MM.1S (cell line): ENCODE data around the gene TUT1.

ENCODE experiments used
- CTCF ChIP-seq: fragments of 300-600 bp; sonication (generic); IDR thresholded peaks from 2 replicates; pipeline ENCODE4 v1.5.1; 2016; ENCODE audit warnings: antibody characterized with exemption, low read length, mixed read lengths
- EZH2 ChIP-seq: fragments of 300-600 bp; sonication (generic); optimal IDR thresholded peaks from 2 replicates; pipeline ENCODE3; 2017; ENCODE audit warnings: low read depth, mild to moderate bottlenecking, antibody characterized with exemption, low read length, mixed read lengths
- EZH2phosphoT487 ChIP-seq: fragments of 300-600 bp; sonication (generic); IDR thresholded peaks from 2 replicates; pipeline ENCODE4 v1.6.1; 2018; ENCODE audit warnings: antibody characterized with exemption, low read length

GRCh38 chr11:62565100-62565802 is 26.1 kb downstream of the TUT1 start:
- TF ChIP-seq CTCF (no peak), EZH2phosphoT487 (no peak), EZH2 (no peak)
